Activated effector memory CD4-positive, alpha-beta T cell treated with anti-CD3 and anti-CD28 coated beads, Interleukin-2, amount 50 U/mL, for 16 hours (primary cell): ENCODE measurements around the gene PTPN11.
"Not testable (repeated sequence)": the region's sequence is repeated elsewhere in the genome, so short reads cannot be mapped to it uniquely, and the experiment has no call there.

ENCODE experiments used
- DNase-seq: peaks from one replicate; pipeline ENCODE4 v3.0.0-alpha.2; 2020

The PTPN11 gene

GRCh38 chr12:112409906-112410244 lies 8.9 kb upstream of the PTPN11 start:
- DNase-seq: no peak

GRCh38 chr12:112413855-112414625 lies 4.7 kb upstream of the PTPN11 start:
- no peak for DNase-seq

- DNase-seq: not testable (repeated sequence)
These were observed 3.3 kb upstream of the PTPN11 start for GRCh38 chr12:112415457-112415856.

GRCh38 chr12:112418273-112418607 lies 507 bp upstream of the PTPN11 start:
- DNase-seq: no peak

GRCh38 chr12:112419297-112420133 lies 768 bp downstream of the PTPN11 start:
- DNase-seq: no peak

- no peak for DNase-seq
These were observed 2.0 kb downstream of the PTPN11 start for GRCh38 chr12:112420740-112421139.

GRCh38 chr12:112421363-112421762 lies 2.6 kb downstream of the PTPN11 start:
- no peak for DNase-seq

GRCh38 chr12:112422531-112422930 lies 3.8 kb downstream of the PTPN11 start:
- no peak for DNase-seq

- DNase-seq: no peak
These were observed 5.4 kb downstream of the PTPN11 start for GRCh38 chr12:112424126-112424525.

GRCh38 chr12:112425582-112426382 lies 7.0 kb downstream of the PTPN11 start:
- no peak for DNase-seq

GRCh38 chr12:112427760-112428159 lies 9.0 kb downstream of the PTPN11 start:
- no peak for DNase-seq

- no peak for DNase-seq
These were observed 12.2 kb downstream of the PTPN11 start for GRCh38 chr12:112430929-112431328.

GRCh38 chr12:112431965-112432364 lies 13.2 kb downstream of the PTPN11 start:
- no peak for DNase-seq

GRCh38 chr12:112433551-112433950 lies 14.8 kb downstream of the PTPN11 start:
- no peak for DNase-seq

GRCh38 chr12:112438645-112439044 lies 19.9 kb downstream of the PTPN11 start:
- DNase-seq: not testable (repeated sequence)

GRCh38 chr12:112439769-112440168 lies 21.0 kb downstream of the PTPN11 start:
- no peak for DNase-seq

- DNase-seq: not testable (repeated sequence)
These were observed 21.9 kb downstream of the PTPN11 start for GRCh38 chr12:112440653-112441052.

GRCh38 chr12:112443916-112444315 lies 25.2 kb downstream of the PTPN11 start:
- DNase-seq: no peak

- DNase-seq: no peak
These were observed 27.4 kb downstream of the PTPN11 start for GRCh38 chr12:112446008-112446725.

GRCh38 chr12:112447106-112447505 lies 28.4 kb downstream of the PTPN11 start:
- DNase-seq: no peak

GRCh38 chr12:112448165-112448564 lies 29.4 kb downstream of the PTPN11 start:
- not testable (repeated sequence) for DNase-seq

- no peak for DNase-seq
These were observed 32.0 kb downstream of the PTPN11 start for GRCh38 chr12:112450725-112451124.

- no peak for DNase-seq
These were observed 37.3 kb downstream of the PTPN11 start for GRCh38 chr12:112456029-112456428.
